Mucosa of descending colon (tissue), 3 donors: Measurements from ENCODE around the gene HOXA1. TPM values are rescaled to one million over a fixed set of nuclear protein-coding genes. Genes with fewer than 3 reads are reported as not detected.

Experiments used
- ATAC-seq: fragments of 200-7000 bp; cut with Tn5 transposase; one replicate; pipeline ENCODE4 v1.9.1; 2020; ENCODE audit warnings: mild to moderate bottlenecking, moderate library complexity
- DNase-seq, 3 donors: peaks; one replicate each; pipeline ENCODE4 v3.0.0-alpha.2; 2020
- H3K36me3 ChIP-seq: fragments of 200-600 bp; one replicate; pipeline ENCODE4 v1.8.0; 2021; ENCODE audit warnings: low read depth, mild to moderate bottlenecking
- H3K4me1 ChIP-seq: fragments of 200-600 bp; one replicate; pipeline ENCODE4 v1.8.0; 2021; ENCODE audit warnings: low read depth, mild to moderate bottlenecking
- H3K4me3 ChIP-seq: fragments of 200-600 bp; one replicate; pipeline ENCODE4 v1.8.0; 2021; ENCODE audit warnings: mild to moderate bottlenecking
- H3K9me3 ChIP-seq: fragments of 200-600 bp; one replicate; pipeline ENCODE4 v1.8.0; 2021; ENCODE audit warnings: mild to moderate bottlenecking
- CTCF ChIP-seq: fragments of 200-600 bp; IDR thresholded peaks from one replicate; pipeline ENCODE4 v1.8.0; 2022; ENCODE audit warnings: antibody characterized with exemption, mild to moderate bottlenecking
- intact Hi-C, 2 donors: fragments of 100-400 bp; cut with DNase I in 1 of 2; cut with micrococcal nuclease in 1 of 2; formaldehyde crosslinking; loops; one replicate each; pipeline versions ENCODE4 v1.11.0 to v1.11.1; 2022; cut with DNase I, micrococcal nuclease
- total RNA-seq, 3 donors: library from RNA; stranded (reverse); fragmentation: NEBNext Ultra II Directional in 2 of 3; extraction: Animal tissue kit (Norgen Biotek cat#: 25700) in 2 of 3; gene quantifications; one replicate each; pipeline versions ENCODE4 v1.2.1 to v1.2.4, GENCODE V29; 2021 to 2023
- donor health status: DM: no; HTN: no; CAD: no; lungs with moderate emphysema.
- donor health status: DM: no; HTN: no; CAD: no.
- donor health status: DM: no; HTN: yes; CAD: no.

HOXA1 gene
- total RNA-seq, 3 donors from 2014 or later: 1.5 to 2.7 (median 2.1) TPM

GRCh38 chr7:27099453-27100370 lies 3.9 kb upstream of the HOXA1 start:
- Histone ChIP-seq H3K4me3 (no peak overlapping the region), H3K9me3 (no peaks in the 10 kb centered on the region), H3K4me1 (peaks cover 24% of the 10 kb centered on the region), H3K36me3 (no peaks in the 10 kb centered on the region)
- TF ChIP-seq CTCF: no peak
- ATAC-seq (no peak), DNase-seq (no peak)
- intact Hi-C loops: loop anchor here in 1 of 2 donors (10.0 kb wide), 1 partner anchor 235 kb away; the partner anchor contains the start of gene SKAP2

GRCh38 chr7:27098578-27099451 lies 3.0 kb upstream of the HOXA1 start:
- ATAC-seq: peak; percentile 7
- intact Hi-C loops: loop anchor here in 1 of 2 donors (10.0 kb wide), 1 partner anchor 234 kb away; the partner anchor contains the start of gene SKAP2
- Histone ChIP-seq H3K9me3 (no peaks in the 10 kb centered on the region), H3K36me3 (no peaks in the 10 kb centered on the region), H3K4me1 (peaks cover 24% of the 10 kb centered on the region), H3K4me3 (no peak overlapping the region)
- DNase-seq: peak; percentile 59 to 78 (median 73)
- TF ChIP-seq CTCF: no peak

GRCh38 chr7:27097686-27098577 lies 2.1 kb upstream of the HOXA1 start:
- TF ChIP-seq CTCF: no peak
- H3K4me3 ChIP-seq: no peak overlapping the region
- no peaks in the 10 kb centered on the region for H3K36me3 ChIP-seq
- intact Hi-C loops: loop anchor here in 1 of 2 donors (10.0 kb wide), 1 partner anchor 233 kb away; the partner anchor contains the start of gene SKAP2
- DNase-seq (peak; percentile 39 to 68 (median 59)), ATAC-seq (peak; percentile 18)
- H3K9me3 ChIP-seq: no peaks in the 10 kb centered on the region
- H3K4me1 ChIP-seq: peaks cover 24% of the 10 kb centered on the region

GRCh38 chr7:27096768-27097514 lies 1.1 kb upstream of the HOXA1 start:
- TF ChIP-seq CTCF: no peak
- H3K9me3 ChIP-seq: no peaks in the 10 kb centered on the region
- DNase-seq (peak; percentile 49 to 69 (median 64)), ATAC-seq (peak; percentile 31)
- H3K4me1 ChIP-seq: peaks cover 24% of the 10 kb centered on the region
- no peaks in the 10 kb centered on the region for H3K36me3 ChIP-seq
- H3K4me3 ChIP-seq: peak overlapping the region; percentile 85
- intact Hi-C loops: loop anchor here in 1 of 2 donors (10.0 kb wide), 1 partner anchor 232 kb away; the partner anchor contains the start of gene SKAP2
